ENCODE results near the gene XNDC1N. TPM values are rescaled to one million over a fixed set of nuclear protein-coding genes. Genes with fewer than 3 reads are reported as not detected.
A peak's percentile ranks its signal among the peaks of the same experiment; 100 is the strongest.

The XNDC1N gene
- total RNA-seq, 4 donors from 2014 or later: 4.6 to 21.4 (median 15.7) TPM

DNA sequence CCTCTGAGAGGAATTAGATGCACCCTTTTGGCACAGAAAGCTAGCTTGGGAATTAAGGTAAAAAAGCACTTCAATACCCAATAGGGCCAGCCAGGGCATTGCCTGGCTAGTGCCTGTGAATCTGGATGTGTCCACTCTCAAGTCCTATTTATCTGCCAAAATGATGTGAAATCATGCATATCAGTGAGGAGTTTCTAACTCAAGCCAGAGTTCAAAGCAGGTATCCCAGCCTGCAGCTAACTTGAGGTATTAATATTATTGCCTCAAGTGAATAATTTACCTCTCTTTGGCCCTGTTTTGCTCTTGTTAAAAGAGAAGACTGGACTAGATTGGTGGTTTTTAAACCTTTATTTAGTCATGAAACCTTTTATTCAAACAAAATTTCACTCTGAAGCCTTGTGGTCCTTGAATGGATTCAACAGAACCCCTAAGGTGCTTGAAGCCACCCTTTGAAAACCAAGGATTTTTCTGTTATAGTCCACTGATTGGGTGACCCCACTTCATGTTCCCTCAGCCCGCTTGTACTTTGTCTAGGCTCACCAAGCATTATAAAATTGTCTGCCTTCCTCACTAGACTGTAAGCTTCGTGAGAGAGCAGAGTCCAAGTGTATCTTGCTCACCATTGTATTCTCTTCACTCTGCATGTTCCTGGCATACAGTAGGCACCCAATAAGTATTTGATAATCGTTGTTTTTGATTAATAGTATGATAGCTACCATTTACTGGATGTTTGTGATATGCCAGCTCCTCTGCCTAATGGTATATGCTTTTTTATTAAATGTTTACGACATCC is 4.9 kb upstream of the XNDC1N start:
- H3K27me3 ChIP-seq: no peaks in the 10 kb centered on the region
- H3K4me3 ChIP-seq: no peak overlapping the region
- no peak overlapping the region for H3K27ac ChIP-seq
- no peaks in the 10 kb centered on the region for H3K9me3 ChIP-seq
- TF ChIP-seq, protein P1, sequence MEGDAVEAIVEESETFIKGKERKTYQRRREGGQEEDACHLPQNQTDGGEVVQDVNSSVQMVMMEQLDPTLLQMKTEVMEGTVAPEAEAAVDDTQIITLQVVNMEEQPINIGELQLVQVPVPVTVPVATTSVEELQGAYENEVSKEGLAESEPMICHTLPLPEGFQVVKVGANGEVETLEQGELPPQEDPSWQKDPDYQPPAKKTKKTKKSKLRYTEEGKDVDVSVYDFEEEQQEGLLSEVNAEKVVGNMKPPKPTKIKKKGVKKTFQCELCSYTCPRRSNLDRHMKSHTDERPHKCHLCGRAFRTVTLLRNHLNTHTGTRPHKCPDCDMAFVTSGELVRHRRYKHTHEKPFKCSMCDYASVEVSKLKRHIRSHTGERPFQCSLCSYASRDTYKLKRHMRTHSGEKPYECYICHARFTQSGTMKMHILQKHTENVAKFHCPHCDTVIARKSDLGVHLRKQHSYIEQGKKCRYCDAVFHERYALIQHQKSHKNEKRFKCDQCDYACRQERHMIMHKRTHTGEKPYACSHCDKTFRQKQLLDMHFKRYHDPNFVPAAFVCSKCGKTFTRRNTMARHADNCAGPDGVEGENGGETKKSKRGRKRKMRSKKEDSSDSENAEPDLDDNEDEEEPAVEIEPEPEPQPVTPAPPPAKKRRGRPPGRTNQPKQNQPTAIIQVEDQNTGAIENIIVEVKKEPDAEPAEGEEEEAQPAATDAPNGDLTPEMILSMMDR (IDR thresholded peaks at IDR 0.05): no peak
- TF ChIP-seq EP300 (IDR thresholded peaks at IDR 0.05): no peak
- no peak for TF ChIP-seq POLR2A (IDR thresholded peaks at IDR 0.05)
- no peaks in the 10 kb centered on the region for H3K36me3 ChIP-seq
- 83 to 89% methylated on average over 4 of the region's 4 CpGs for WGBS, 2 donors
- DNase-seq (ENCODE audit: low spot score in 2 of 2): no peak
- peaks cover 0 to 54% (median 14%) of the 10 kb centered on the region in 4 donors for H3K4me1 ChIP-seq

GRCh38 chr11:71931245-71931602 is 2.8 kb upstream of the XNDC1N start:
- no peaks in the 10 kb centered on the region for H3K36me3 ChIP-seq
- no peak overlapping the region for H3K27ac ChIP-seq
- H3K27me3 ChIP-seq: no peaks in the 10 kb centered on the region
- H3K4me1 ChIP-seq: peaks cover 0 to 58% (median 23%) of the 10 kb centered on the region in 4 donors
- no peaks in the 10 kb centered on the region for H3K9me3 ChIP-seq
- no peak for DNase-seq (ENCODE audit: low spot score in 2 of 2)
- no peak for TF ChIP-seq POLR2A (IDR thresholded peaks at IDR 0.05)
- no peak overlapping the region for H3K4me3 ChIP-seq
- WGBS, 2 donors: 48 to 62% methylated on average over 2 of the region's 2 CpGs

DNA sequence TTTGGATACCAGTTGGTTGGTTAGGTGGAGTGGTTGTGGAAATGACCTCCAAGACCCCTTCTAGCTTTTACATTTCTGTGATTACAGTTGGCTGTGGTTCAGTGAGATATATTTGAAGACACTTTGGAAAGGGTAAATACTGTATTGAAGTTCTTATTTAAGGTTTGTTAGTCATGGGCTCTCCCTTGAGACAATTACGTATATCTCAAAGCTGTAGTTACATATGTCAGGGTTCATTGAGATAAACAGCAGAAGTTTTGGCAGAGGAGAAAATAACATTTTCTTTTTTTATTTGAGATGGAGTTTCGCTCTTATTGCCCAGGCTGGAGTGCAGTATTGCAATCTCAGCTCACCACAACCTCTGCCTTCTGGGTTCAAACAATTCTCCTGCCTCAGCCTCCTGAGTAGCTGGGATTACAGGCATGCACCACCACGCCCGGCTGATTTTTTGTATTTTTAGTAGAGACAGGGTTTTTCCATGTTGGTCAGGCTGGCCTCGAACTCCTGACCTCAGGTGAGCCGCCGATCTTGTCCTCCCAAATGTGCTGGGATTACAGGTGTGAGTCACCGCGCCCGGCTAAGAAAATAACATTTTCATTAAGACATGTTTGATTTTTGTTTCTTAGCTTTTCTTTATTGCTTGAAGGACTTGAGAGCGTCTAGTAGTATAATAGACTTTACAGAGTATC is 2.3 kb upstream of the XNDC1N start:
- TF ChIP-seq, protein P1 (IDR thresholded peaks at IDR 0.05): no peak
- TF ChIP-seq EP300 (IDR thresholded peaks at IDR 0.05) (no peak), POLR2A (IDR thresholded peaks at IDR 0.05) (no peak)
- H3K4me3 ChIP-seq: no peak overlapping the region
- H3K9me3 ChIP-seq: no peaks in the 10 kb centered on the region
- no peak for DNase-seq (ENCODE audit: low spot score in 2 of 2)
- H3K4me1 ChIP-seq: peaks cover 0 to 58% (median 23%) of the 10 kb centered on the region in 4 donors
- no peak overlapping the region for H3K27ac ChIP-seq
- H3K36me3 ChIP-seq: peaks cover 0 to 4% (median 0%) of the 10 kb centered on the region in 3 donors
- H3K27me3 ChIP-seq: no peaks in the 10 kb centered on the region
- 73 to 81% methylated on average over 11 of the region's 11 CpGs for WGBS, 2 donors

- peaks cover 0 to 9% (median 0%) of the 10 kb centered on the region in 3 donors for H3K36me3 ChIP-seq
- DNase-seq (ENCODE audit: low spot score in 2 of 2): no peak
- H3K27ac ChIP-seq: peak overlapping the region in 2 of 4 donors; percentile 91 to 94
- no peak for TF ChIP-seq POLR2A (IDR thresholded peaks at IDR 0.05)
- TF ChIP-seq, protein P1 (IDR thresholded peaks at IDR 0.05): no peak
- no peak for TF ChIP-seq EP300 (IDR thresholded peaks at IDR 0.05)
- H3K27me3 ChIP-seq: no peaks in the 10 kb centered on the region
- no peaks in the 10 kb centered on the region for H3K9me3 ChIP-seq
- peak overlapping the region; percentile 73 to 94 (median 83) for H3K4me3 ChIP-seq
- peaks cover 0 to 55% (median 23%) of the 10 kb centered on the region in 4 donors for H3K4me1 ChIP-seq
- 2 to 4% methylated on average over 6 of the region's 6 CpGs for whole genome bisulfite sequencing, 2 donors
Measured at GRCh38 chr11:71929491-71929890, 1.1 kb upstream of the XNDC1N start.

GRCh38 chr11:71928737-71929443 is 496 bp upstream of the XNDC1N start, which contains the start of gene RNF121:
Gene RNF121, plus strand, starts transcription at chr11:71929046. Its CDS starts 16 bp downstream, at chr11:71929062.
- peak; percentile 96 to 99 for DNase-seq (ENCODE audit: low spot score in 2 of 2)
- 1% methylated on average over 32 of the region's 32 CpGs for WGBS, 2 donors
- Histone ChIP-seq H3K4me1 (peaks cover 0 to 51% (median 22%) of the 10 kb centered on the region in 4 donors), H3K36me3 (peaks cover 0 to 10% (median 0%) of the 10 kb centered on the region in 3 donors), H3K27ac (peak within 1 kb of the TSS; percentile 75 to 94 (median 90)), H3K4me3 (peak within 1 kb of the TSS; percentile 73 to 94 (median 83)), H3K9me3 (no peaks in the 10 kb centered on the region), H3K27me3 (no peaks in the 10 kb centered on the region)
- TF ChIP-seq EP300 (IDR thresholded peaks at IDR 0.05) (peak; percentile 58 to 74), POLR2A (IDR thresholded peaks at IDR 0.05) (peak in 1 of 2 donors; percentile 37)
- TF ChIP-seq, protein P1 (IDR thresholded peaks at IDR 0.05): peak in 1 of 5 experiments; percentile 14
